Fibroblast of lung (primary cell): ENCODE measurements around the gene PKD1. TPM values are rescaled to one million over a fixed set of nuclear protein-coding genes. Genes with fewer than 3 reads are reported as not detected.
A peak's percentile ranks its signal among the peaks of the same experiment; 100 is the strongest.

Experiments used
- DNase-seq, 2 donors: peaks; one replicate each; pipeline versions ENCODE4 v3.0.0 to v3.0.0-alpha.2; 2010; ENCODE audit warnings: low read depth in 2 of 2
- H2AFZ ChIP-seq: 2 replicates; pipeline ENCODE4 v1.5.1; 2012; ENCODE audit warnings: low read length, control low read depth, inconsistent platforms
- H3K27ac ChIP-seq: 2 replicates; pipeline ENCODE4 v1.5.1; 2011; ENCODE audit warnings: low read length, control low read depth; ENCODE audit not compliant: insufficient read depth
- H3K27me3 ChIP-seq: 2 replicates; pipeline ENCODE4 v1.5.1; 2011; ENCODE audit warnings: mild to moderate bottlenecking, low read length; ENCODE audit not compliant: control insufficient read depth, insufficient read depth
- H3K36me3 ChIP-seq: 2 replicates; pipeline ENCODE4 v1.5.1; 2011; ENCODE audit warnings: low read length; ENCODE audit not compliant: control insufficient read depth, insufficient read depth
- H3K4me1 ChIP-seq: 2 replicates; pipeline ENCODE4 v1.5.1; 2011; ENCODE audit warnings: low read length; ENCODE audit not compliant: control insufficient read depth, insufficient read depth; ENCODE audit errors: extremely low read depth
- H3K4me2 ChIP-seq: 2 replicates; pipeline ENCODE4 v1.5.1; 2011; ENCODE audit warnings: low read length, control low read depth; ENCODE audit not compliant: insufficient read depth; ENCODE audit errors: extremely low read depth
- H3K4me3 ChIP-seq, 4 experiments: fragments of 200-600 bp in 1 of 4; sonication (generic) in 1 of 4; replicated peaks in 1 of 4; 2 replicates each; pipeline ENCODE4 v1.5.1; 2011 to 2016; ENCODE audit warnings: low read length in 4 of 4, low read depth in 3 of 4, mild to moderate bottlenecking in 3 of 4, control low read depth in 2 of 4, inconsistent platforms in 1 of 4, mixed read lengths in 1 of 4; ENCODE audit not compliant: insufficient read depth in 1 of 4; ENCODE audit errors: control extremely low read depth in 1 of 4
- H3K79me2 ChIP-seq: 2 replicates; pipeline ENCODE4 v1.5.1; 2012; ENCODE audit warnings: mild to moderate bottlenecking, low read length, inconsistent platforms; ENCODE audit not compliant: control insufficient read depth, insufficient read depth
- H3K9ac ChIP-seq: 2 replicates; pipeline ENCODE4 v1.5.1; 2011; ENCODE audit warnings: mild to moderate bottlenecking, low read length, control low read depth; ENCODE audit not compliant: insufficient read depth
- H3K9me3 ChIP-seq: 2 replicates; pipeline ENCODE4 v1.5.1; 2012; ENCODE audit warnings: low read depth, low read length; ENCODE audit not compliant: control insufficient read depth, insufficient read depth
- H4K20me1 ChIP-seq: 2 replicates; pipeline ENCODE4 v1.5.1; 2011; ENCODE audit warnings: low read length; ENCODE audit not compliant: control insufficient read depth, insufficient read depth; ENCODE audit errors: extremely low read depth
- EZH2 ChIP-seq: IDR thresholded peaks from 2 replicates; pipeline ENCODE4 v1.5.1; 2012; ENCODE audit warnings: low read length, control low read depth, mild to moderate bottlenecking; ENCODE audit errors: missing control alignments
- polyA plus RNA-seq, 2 donors: library from polyadenylated mRNA; depleted of rRNA in 1 of 2; stranded (reverse) in 1 of 2; unstranded in 1 of 2; fragments of >200 nt; gene quantifications; 2 replicates each; pipeline ENCODE4 v1.2.1, GENCODE V29; 2011 to 2012; ENCODE audit warnings: missing spikeins in 1 of 2
- total RNA-seq: library from RNA; depleted of rRNA; stranded (reverse); fragments of >200 nt; gene quantifications from 2 replicates; pipeline ENCODE4 v1.2.1, GENCODE V29; 2014
- TF ChIP-seq, protein P1 (sequence below), 2 donors: IDR thresholded peaks in 1 of 2; conservative IDR thresholded peaks in 1 of 2; 1 replicate in 1 of 2; 2 replicates in 1 of 2; pipeline ENCODE4 v1.5.1; 2011 to 2012; ENCODE audit warnings: low read length in 2 of 2, control low read depth in 1 of 2, inconsistent platforms in 1 of 2, low read depth in 1 of 2, mild to moderate bottlenecking in 1 of 2

Gene PKD1
- total and polyA plus RNA-seq, 2 donors (not counting 1 experiment from before 2014, with no cell fraction given) = 16.3 to 199 TPM

GRCh38 chr16:2152695-2153506 lies 17.2 kb upstream of the PKD1 start:
- peak in 1 of 2 donors; percentile 26 for DNase-seq
- Histone ChIP-seq H3K4me1 (peaks cover 50% of the 10 kb centered on the region), H3K9ac (peak overlapping the region; percentile 90), H3K4me3 (peak overlapping the region; percentile 91 to 100 (median 100)), H3K4me2 (peak overlapping the region; percentile 87), H3K79me2 (peaks cover 67% of the 10 kb centered on the region), H3K27ac (peak overlapping the region; percentile 71), H3K9me3 (no peaks in the 10 kb centered on the region), H4K20me1 (peaks cover 11% of the 10 kb centered on the region), H3K36me3 (peaks cover 23% of the 10 kb centered on the region), H2AFZ (no peak overlapping the region), H3K27me3 (no peaks in the 10 kb centered on the region)
- TF ChIP-seq, protein P1, sequence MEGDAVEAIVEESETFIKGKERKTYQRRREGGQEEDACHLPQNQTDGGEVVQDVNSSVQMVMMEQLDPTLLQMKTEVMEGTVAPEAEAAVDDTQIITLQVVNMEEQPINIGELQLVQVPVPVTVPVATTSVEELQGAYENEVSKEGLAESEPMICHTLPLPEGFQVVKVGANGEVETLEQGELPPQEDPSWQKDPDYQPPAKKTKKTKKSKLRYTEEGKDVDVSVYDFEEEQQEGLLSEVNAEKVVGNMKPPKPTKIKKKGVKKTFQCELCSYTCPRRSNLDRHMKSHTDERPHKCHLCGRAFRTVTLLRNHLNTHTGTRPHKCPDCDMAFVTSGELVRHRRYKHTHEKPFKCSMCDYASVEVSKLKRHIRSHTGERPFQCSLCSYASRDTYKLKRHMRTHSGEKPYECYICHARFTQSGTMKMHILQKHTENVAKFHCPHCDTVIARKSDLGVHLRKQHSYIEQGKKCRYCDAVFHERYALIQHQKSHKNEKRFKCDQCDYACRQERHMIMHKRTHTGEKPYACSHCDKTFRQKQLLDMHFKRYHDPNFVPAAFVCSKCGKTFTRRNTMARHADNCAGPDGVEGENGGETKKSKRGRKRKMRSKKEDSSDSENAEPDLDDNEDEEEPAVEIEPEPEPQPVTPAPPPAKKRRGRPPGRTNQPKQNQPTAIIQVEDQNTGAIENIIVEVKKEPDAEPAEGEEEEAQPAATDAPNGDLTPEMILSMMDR (conservative IDR thresholded peaks at IDR 0.05 in 1 of 2, IDR thresholded peaks at IDR 0.05 in 1 of 2; ENCODE audit: low read depth in 1 of 2, low read length in 2 of 2) = no peak
- TF ChIP-seq EZH2 = no peak

- H3K79me2 ChIP-seq = peaks cover 52% of the 10 kb centered on the region
- H3K27me3 ChIP-seq = no peaks in the 10 kb centered on the region
- H3K4me1 ChIP-seq = peaks cover 37% of the 10 kb centered on the region
- no peak for DNase-seq
- no peak overlapping the region for H3K27ac ChIP-seq
- TF ChIP-seq, protein P1 (conservative IDR thresholded peaks at IDR 0.05 in 1 of 2, IDR thresholded peaks at IDR 0.05 in 1 of 2; ENCODE audit: low read depth in 1 of 2, low read length in 2 of 2) = no peak
- TF ChIP-seq EZH2 = no peak
- H3K9me3 ChIP-seq = no peaks in the 10 kb centered on the region
- H4K20me1 ChIP-seq = peaks cover 11% of the 10 kb centered on the region
- H3K36me3 ChIP-seq = peaks cover 23% of the 10 kb centered on the region
- no peak overlapping the region for H3K9ac ChIP-seq
- H3K4me2 ChIP-seq = peak overlapping the region; percentile 87
- no peak overlapping the region for H2AFZ ChIP-seq
- H3K4me3 ChIP-seq = peak overlapping the region in 1 of 4 experiments; percentile 3
Measured at GRCh38 chr16:2151188-2152091, 15.7 kb upstream of the PKD1 start.
